Activated CD8-positive, alpha-beta memory T cell treated with anti-CD3 and anti-CD28 coated beads for 36 hours (primary cell): ENCODE results near the gene NDRG2. TPM values are rescaled to one million over a fixed set of nuclear protein-coding genes. Genes with fewer than 3 reads are reported as not detected.

Experiments used
- total RNA-seq, 2 experiments: library from RNA; stranded (reverse); gene quantifications; one replicate each; pipeline ENCODE4 v1.2.3, GENCODE V29; 2021

Gene NDRG2
- total RNA-seq, 2 experiments from 2014 or later, result 4.0 to 4.5 TPM

Other genes with a start within 250 kb of the NDRG2 start
- under 1 TPM; 0.34 to 0.40 TPM for gene RNASE6, start 243.8 kb downstream of the NDRG2 start, total RNA-seq
- gene RNASE1, start 222.2 kb downstream of the NDRG2 start, total RNA-seq, result not detected
- not detected for gene RNASE3, start 133.7 kb downstream of the NDRG2 start, total RNA-seq
- not detected for gene RNASE2, start 69.6 kb downstream of the NDRG2 start, total RNA-seq
- gene METTL17, start 35.1 kb downstream of the NDRG2 start, total RNA-seq, result 100 to 1,000 TPM; 105 to 106 TPM
- under 1 TPM in 1 of 2 experiments, not detected in 1; 0.34 TPM for gene SLC39A2, start 25.8 kb downstream of the NDRG2 start, total RNA-seq
- not detected for gene TPPP2, start 5.2 kb upstream of the NDRG2 start, total RNA-seq
- gene RNASE13, start 9.7 kb upstream of the NDRG2 start, total RNA-seq, result not detected
- not detected for gene RNASE7, start 17.3 kb upstream of the NDRG2 start, total RNA-seq
- not detected for gene RNASE8, start 32.8 kb upstream of the NDRG2 start, total RNA-seq
- gene ARHGEF40, start 45.2 kb upstream of the NDRG2 start, total RNA-seq, result under 1 TPM; 0.11 to 0.48 TPM
- 1 to 10 TPM; 7.1 to 9.3 TPM for gene ZNF219, start 73.6 kb upstream of the NDRG2 start, total RNA-seq
- gene TMEM253, start 76.0 kb upstream of the NDRG2 start, total RNA-seq, result under 1 TPM in 1 of 2 experiments, not detected in 1; 0.13 TPM
- not detected for gene OR5AU1, start 131.0 kb upstream of the NDRG2 start, total RNA-seq
- 1,000 to 10,000 TPM; 1,162 to 1,180 TPM for gene HNRNPC, start 244.4 kb upstream of the NDRG2 start, total RNA-seq